Testis (tissue), 3 donors: ENCODE data around the gene FCMR. TPM values are rescaled to one million over a fixed set of nuclear protein-coding genes. Genes with fewer than 3 reads are reported as not detected.

Experiments
- DNase-seq: peaks from one replicate; pipeline ENCODE4 v3.0.0-alpha.2; 2019
- H3K27ac ChIP-seq, 2 donors: fragments of 200-600 bp; sonication (generic); one replicate each; pipeline ENCODE4 v1.5.1; 2019
- H3K27me3 ChIP-seq: fragments of 200-600 bp; sonication (generic); one replicate; pipeline ENCODE4 v1.5.1; 2019
- H3K36me3 ChIP-seq: fragments of 200-600 bp; sonication (generic); one replicate; pipeline ENCODE4 v1.5.1; 2017; ENCODE audit warnings: low read depth; ENCODE audit errors: missing control alignments
- H3K4me1 ChIP-seq: fragments of 200-600 bp; sonication (generic); one replicate; pipeline ENCODE4 v1.5.1; 2019
- H3K4me3 ChIP-seq, 2 donors: fragments of 200-600 bp; sonication (generic); one replicate each; pipeline ENCODE4 v1.5.1; 2017 to 2019
- H3K9me3 ChIP-seq: fragments of 200-600 bp; sonication (generic); one replicate; pipeline ENCODE4 v1.5.1; 2017
- POLR2A ChIP-seq: fragments of 450-650 bp; IDR thresholded peaks from one replicate; pipeline ENCODE4 v1.6.1; 2017; ENCODE audit warnings: antibody characterized with exemption, mild to moderate bottlenecking, moderate library complexity
- WGBS, 2 donors: methylation state at CpG; one replicate each; pipeline ENCODE4 v1.1.5; 2018; 5-methylcytosine and 5-hydroxymethylcytosine counted together
- intact Hi-C: fragments of 100-400 bp; cut with DNase I; formaldehyde crosslinking; loops from one replicate; pipeline ENCODE4 v1.15.1; 2023; ENCODE audit warnings: low total_unique reads
- polyA plus RNA-seq: library from polyadenylated mRNA; stranded (reverse); fragments of 350-450 nt; fragmentation: Illumina TruSeq; extraction: RNeasy Lipid Tissue Mini Kit (QIAGEN cat#74804); gene quantifications from one replicate; pipeline ENCODE4 v1.2.3, GENCODE V29; 2014; ENCODE audit warnings: low read depth, low replicate concordance; ENCODE audit not compliant: insufficient read depth
- total RNA-seq, 2 donors: library from RNA; depleted of rRNA; stranded (reverse); fragments of >200 nt; gene quantifications; one replicate each; pipeline ENCODE4 v1.2.3, GENCODE V29; 2016
- TF ChIP-seq, protein P1 (sequence below), 3 experiments: fragments of 450-650 bp in 2 of 3; fragments of 200-600 bp in 1 of 3; sonication (generic) in 1 of 3; IDR thresholded peaks; one replicate each; pipeline ENCODE4 v1.5.1; 2016 to 2019; ENCODE audit warnings: antibody characterized with exemption in 3 of 3, mild to moderate bottlenecking in 2 of 3, moderate library complexity in 1 of 3

Gene FCMR
- total and polyA plus RNA-seq, 3 donors from 2014 or later = 1.1 to 5.3 (median 1.3) TPM

DNA sequence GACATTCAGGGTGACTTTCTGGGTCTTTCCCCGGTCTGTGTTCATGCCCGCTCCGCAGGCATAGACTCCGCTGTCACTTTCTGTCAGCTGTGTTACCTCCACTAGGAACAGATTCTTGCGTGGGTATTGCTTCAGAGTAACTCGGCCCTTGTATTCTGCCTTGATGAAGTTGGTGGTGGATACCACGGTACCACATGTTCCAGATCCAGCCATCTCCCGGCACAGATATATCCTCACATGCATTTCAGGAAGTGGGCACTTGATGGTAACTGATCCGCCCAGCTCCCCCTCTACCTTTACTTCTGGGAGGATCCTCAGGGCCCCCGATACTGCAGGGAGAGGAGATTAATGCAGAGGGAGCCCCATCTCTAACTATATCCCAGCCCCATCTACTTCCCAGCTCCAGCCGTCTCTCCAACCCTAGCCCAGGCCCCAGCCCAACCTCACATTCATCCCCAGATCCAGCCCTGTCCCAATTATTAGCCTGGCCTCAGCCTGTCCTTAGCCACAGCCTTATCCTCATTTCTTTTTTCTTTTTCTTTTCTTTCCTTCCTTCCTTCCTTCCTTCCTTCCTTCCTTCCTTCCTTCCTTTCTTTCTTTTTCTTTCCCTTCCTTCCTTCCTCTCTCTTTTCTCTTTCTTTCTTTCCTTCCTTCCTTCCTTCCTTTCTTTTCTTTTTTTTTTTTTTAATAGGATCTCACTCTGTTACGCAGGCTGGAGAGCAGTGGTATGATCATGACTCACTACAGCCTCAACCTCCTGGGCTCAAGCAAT is 7.8 kb downstream of the FCMR start:
- Histone ChIP-seq H3K4me3 (no peak overlapping the region), H3K27ac (no peak overlapping the region), H3K36me3 (no peaks in the 10 kb centered on the region), H3K4me1 (no peaks in the 10 kb centered on the region), H3K9me3 (no peaks in the 10 kb centered on the region), H3K27me3 (no peaks in the 10 kb centered on the region)
- 82 to 86% methylated on average over 12 of the region's 12 CpGs for WGBS, 2 donors
- no peak for TF ChIP-seq POLR2A
- TF ChIP-seq, protein P1, sequence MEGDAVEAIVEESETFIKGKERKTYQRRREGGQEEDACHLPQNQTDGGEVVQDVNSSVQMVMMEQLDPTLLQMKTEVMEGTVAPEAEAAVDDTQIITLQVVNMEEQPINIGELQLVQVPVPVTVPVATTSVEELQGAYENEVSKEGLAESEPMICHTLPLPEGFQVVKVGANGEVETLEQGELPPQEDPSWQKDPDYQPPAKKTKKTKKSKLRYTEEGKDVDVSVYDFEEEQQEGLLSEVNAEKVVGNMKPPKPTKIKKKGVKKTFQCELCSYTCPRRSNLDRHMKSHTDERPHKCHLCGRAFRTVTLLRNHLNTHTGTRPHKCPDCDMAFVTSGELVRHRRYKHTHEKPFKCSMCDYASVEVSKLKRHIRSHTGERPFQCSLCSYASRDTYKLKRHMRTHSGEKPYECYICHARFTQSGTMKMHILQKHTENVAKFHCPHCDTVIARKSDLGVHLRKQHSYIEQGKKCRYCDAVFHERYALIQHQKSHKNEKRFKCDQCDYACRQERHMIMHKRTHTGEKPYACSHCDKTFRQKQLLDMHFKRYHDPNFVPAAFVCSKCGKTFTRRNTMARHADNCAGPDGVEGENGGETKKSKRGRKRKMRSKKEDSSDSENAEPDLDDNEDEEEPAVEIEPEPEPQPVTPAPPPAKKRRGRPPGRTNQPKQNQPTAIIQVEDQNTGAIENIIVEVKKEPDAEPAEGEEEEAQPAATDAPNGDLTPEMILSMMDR (IDR thresholded peaks at IDR 0.05) = no peak
- DNase-seq = no peak
- intact Hi-C loops = loop anchor here (5.0 to 10.0 kb wide), 2 partner anchors 177 to 279 kb away; partner anchors contain the start of gene DYRK3

DNA sequence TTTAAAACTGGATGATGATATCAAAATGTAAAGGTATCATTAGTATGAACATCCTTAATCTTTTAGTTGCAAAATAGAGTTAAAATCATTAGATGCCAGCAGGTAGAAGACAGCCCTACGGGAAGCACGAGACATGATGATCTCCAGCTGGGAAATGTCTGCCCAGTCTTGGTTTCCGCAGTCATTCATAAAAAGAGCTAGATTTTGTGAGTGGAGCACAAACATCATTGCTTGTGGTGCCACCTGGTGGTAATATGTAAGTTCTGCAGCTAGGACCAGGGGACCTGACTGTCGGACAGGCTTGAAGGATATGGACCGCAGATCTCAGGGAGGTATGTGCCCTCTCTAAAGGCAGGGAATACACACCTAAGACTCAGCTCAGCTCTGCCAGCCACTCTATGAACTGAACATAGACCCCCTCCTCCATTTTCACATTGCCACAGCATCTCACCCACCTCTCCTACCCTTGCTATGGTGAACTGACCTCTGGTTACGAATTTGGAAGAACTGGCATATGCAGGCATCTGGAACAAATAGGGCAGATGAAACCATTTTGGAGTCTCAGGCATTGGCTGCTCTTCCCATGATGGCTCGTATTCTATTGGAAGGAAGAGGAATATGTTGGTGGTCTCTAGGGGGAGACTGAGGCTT is 9.2 kb downstream of the FCMR start:
- Histone ChIP-seq H3K9me3 (no peaks in the 10 kb centered on the region), H3K27me3 (no peaks in the 10 kb centered on the region), H3K4me3 (no peak overlapping the region), H3K4me1 (no peaks in the 10 kb centered on the region), H3K27ac (no peak overlapping the region), H3K36me3 (no peaks in the 10 kb centered on the region)
- 31% methylated on average over 7 of the region's 7 CpGs for WGBS, 2 donors
- TF ChIP-seq POLR2A = no peak
- TF ChIP-seq, protein P1 (IDR thresholded peaks at IDR 0.05) = peak; percentile 79 to 92 (median 82)
- intact Hi-C loops = loop anchor here (5.0 to 10.0 kb wide), 2 partner anchors 175 to 278 kb away; partner anchors contain the start of gene DYRK3
- peak; percentile 84 for DNase-seq

DNA sequence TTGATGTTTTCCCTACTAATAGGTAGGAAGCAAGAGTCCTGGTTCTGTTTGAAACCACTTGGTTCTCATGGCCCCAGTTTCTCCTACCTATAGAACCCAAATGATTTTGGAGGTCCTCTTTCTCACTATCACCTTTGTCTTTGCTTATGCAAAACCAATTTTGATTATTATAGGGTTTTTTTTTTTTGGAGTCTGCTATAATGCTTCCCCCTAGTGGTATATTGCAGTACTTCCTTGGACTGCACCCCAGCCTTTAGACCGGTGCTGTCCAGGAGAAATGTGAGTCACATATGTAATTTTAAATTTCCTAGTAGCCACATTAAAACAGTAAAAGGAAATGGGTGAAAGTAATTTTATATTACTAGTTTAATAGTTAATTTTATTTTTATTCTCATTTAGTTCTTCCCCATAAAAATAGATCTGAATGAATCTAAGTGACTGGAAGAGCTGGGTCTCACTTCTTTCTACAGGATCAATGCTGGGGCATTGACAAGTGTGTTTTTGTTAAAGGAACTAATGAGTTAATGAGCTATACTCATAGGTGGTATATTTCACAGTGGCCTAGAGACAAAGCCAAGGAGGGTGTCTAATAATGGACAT is 10.6 kb downstream of the FCMR start:
- TF ChIP-seq, protein P1 (IDR thresholded peaks at IDR 0.05) = peak; percentile 71 to 93 (median 80)
- no peak for TF ChIP-seq POLR2A
- H3K27ac ChIP-seq = no peak overlapping the region
- H3K4me3 ChIP-seq = no peak overlapping the region
- H3K36me3 ChIP-seq = no peaks in the 10 kb centered on the region
- H3K9me3 ChIP-seq = no peaks in the 10 kb centered on the region
- whole genome bisulfite sequencing, 2 donors = 8 to 13% methylated on average over 1 of the region's 1 CpG
- peak; percentile 57 for DNase-seq
- no peaks in the 10 kb centered on the region for H3K4me1 ChIP-seq
- intact Hi-C loops = loop anchor here (5.0 to 10.0 kb wide), 2 partner anchors 174 to 276 kb away; partner anchors contain the start of gene DYRK3
- H3K27me3 ChIP-seq = no peaks in the 10 kb centered on the region

DNA sequence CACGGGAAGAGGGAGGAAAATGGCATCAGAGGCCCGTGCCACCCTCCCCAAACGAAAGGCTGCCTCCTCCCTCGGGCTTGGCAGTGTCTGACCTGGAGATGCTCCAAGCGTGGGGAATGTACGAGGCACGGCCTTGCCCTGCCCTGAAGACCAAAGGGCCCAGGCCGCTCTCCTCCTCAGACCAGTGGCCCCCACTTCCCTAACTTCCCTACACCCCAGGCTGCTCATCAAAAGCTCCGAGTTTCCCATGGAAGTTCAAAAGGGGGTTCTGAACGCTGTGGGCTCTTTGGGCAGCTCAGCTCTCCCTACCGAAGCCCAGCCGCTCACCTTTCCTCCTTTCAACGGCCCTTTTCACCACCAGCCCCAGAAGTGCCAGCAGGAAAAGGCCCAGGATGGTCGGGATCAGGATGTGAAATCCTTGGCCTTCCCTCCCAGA is 11.8 kb downstream of the FCMR start:
- H3K9me3 ChIP-seq = no peaks in the 10 kb centered on the region
- no peaks in the 10 kb centered on the region for H3K4me1 ChIP-seq
- WGBS, 2 donors = 8 to 15% methylated on average over 8 to 14 of the region's 14 CpGs
- TF ChIP-seq, protein P1 (IDR thresholded peaks at IDR 0.05) = no peak
- TF ChIP-seq POLR2A = no peak
- peak; percentile 29 for DNase-seq
- peak overlapping the region; percentile 43 to 63 for H3K4me3 ChIP-seq
- no peaks in the 10 kb centered on the region for H3K27me3 ChIP-seq
- intact Hi-C loops = loop anchor here (5.0 to 10.0 kb wide), 2 partner anchors 173 to 275 kb away; partner anchors contain the start of gene DYRK3
- H3K27ac ChIP-seq = peak overlapping the region in 1 of 2 donors; percentile 27
- no peaks in the 10 kb centered on the region for H3K36me3 ChIP-seq
